Neutrophil (primary cell): ENCODE results near the gene TADA1.

Experiments used
- H3K27ac ChIP-seq: fragments of 200-600 bp; sonication (generic); 2 replicates; pipeline ENCODE4 v1.5.1; 2016; ENCODE audit warnings: mild to moderate bottlenecking, moderate library complexity
- H3K27me3 ChIP-seq: fragments of 200-600 bp; sonication (generic); 2 replicates; pipeline ENCODE4 v1.6.0; 2016; ENCODE audit warnings: mild to moderate bottlenecking
- H3K36me3 ChIP-seq: fragments of 200-600 bp; sonication (generic); 2 replicates; pipeline ENCODE4 v1.5.1; 2017
- H3K4me1 ChIP-seq, 2 experiments: fragments of 200-600 bp in 1 of 2; sonication (generic) in 1 of 2; 1 replicate in 1 of 2; 2 replicates in 1 of 2; pipeline versions ENCODE4 v1.5.1 to v1.6.1; 2013 to 2016; ENCODE audit warnings: low read depth in 1 of 2, low read length in 1 of 2, mild to moderate bottlenecking in 1 of 2, moderate library complexity in 1 of 2; ENCODE audit not compliant: control insufficient read depth in 1 of 2, insufficient read depth in 1 of 2
- H3K4me3 ChIP-seq, 2 experiments: fragments of 200-600 bp in 1 of 2; sonication (generic) in 1 of 2; 1 replicate in 1 of 2; 2 replicates in 1 of 2; pipeline ENCODE4 v1.5.1; 2013 to 2016; ENCODE audit warnings: low read depth in 1 of 2, low read length in 1 of 2, mild to moderate bottlenecking in 1 of 2, moderate library complexity in 1 of 2
- H3K9me3 ChIP-seq: fragments of 200-600 bp; sonication (generic); 2 replicates; pipeline ENCODE4 v1.5.1; 2016
- TF ChIP-seq, protein P1 (sequence below): fragments of 200-600 bp; sonication (generic); IDR thresholded peaks from 2 replicates; pipeline ENCODE4 v1.5.1; 2016; ENCODE audit warnings: antibody characterized with exemption

Gene TADA1

GRCh38 chr1:166905900-166906299 is 29.8 kb upstream of the TADA1 start:
- TF ChIP-seq, protein P1, sequence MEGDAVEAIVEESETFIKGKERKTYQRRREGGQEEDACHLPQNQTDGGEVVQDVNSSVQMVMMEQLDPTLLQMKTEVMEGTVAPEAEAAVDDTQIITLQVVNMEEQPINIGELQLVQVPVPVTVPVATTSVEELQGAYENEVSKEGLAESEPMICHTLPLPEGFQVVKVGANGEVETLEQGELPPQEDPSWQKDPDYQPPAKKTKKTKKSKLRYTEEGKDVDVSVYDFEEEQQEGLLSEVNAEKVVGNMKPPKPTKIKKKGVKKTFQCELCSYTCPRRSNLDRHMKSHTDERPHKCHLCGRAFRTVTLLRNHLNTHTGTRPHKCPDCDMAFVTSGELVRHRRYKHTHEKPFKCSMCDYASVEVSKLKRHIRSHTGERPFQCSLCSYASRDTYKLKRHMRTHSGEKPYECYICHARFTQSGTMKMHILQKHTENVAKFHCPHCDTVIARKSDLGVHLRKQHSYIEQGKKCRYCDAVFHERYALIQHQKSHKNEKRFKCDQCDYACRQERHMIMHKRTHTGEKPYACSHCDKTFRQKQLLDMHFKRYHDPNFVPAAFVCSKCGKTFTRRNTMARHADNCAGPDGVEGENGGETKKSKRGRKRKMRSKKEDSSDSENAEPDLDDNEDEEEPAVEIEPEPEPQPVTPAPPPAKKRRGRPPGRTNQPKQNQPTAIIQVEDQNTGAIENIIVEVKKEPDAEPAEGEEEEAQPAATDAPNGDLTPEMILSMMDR = no peak
- no peak overlapping the region for H3K27ac ChIP-seq

GRCh38 chr1:166905136-166905535 is 29.1 kb upstream of the TADA1 start:
- H3K27ac ChIP-seq = no peak overlapping the region
- no peaks in the 10 kb centered on the region for H3K36me3 ChIP-seq
- H3K27me3 ChIP-seq = no peaks in the 10 kb centered on the region
- peaks cover 11 to 15% of the 10 kb centered on the region in 2 experiments for H3K4me1 ChIP-seq
- no peak overlapping the region for H3K4me3 ChIP-seq
- TF ChIP-seq, protein P1 = no peak
- H3K9me3 ChIP-seq = no peaks in the 10 kb centered on the region

More at GRCh38 chr1:166905900-166906299, 29.8 kb upstream of the TADA1 start:
- no peaks in the 10 kb centered on the region for H3K27me3 ChIP-seq
- H3K36me3 ChIP-seq = no peaks in the 10 kb centered on the region
- no peak overlapping the region for H3K4me3 ChIP-seq
- peaks cover 11 to 15% of the 10 kb centered on the region in 2 experiments for H3K4me1 ChIP-seq
- H3K9me3 ChIP-seq = no peaks in the 10 kb centered on the region

GRCh38 chr1:166903232-166903631 is 27.2 kb upstream of the TADA1 start:
- Histone ChIP-seq H3K9me3 (no peaks in the 10 kb centered on the region), H3K27ac (no peak overlapping the region)
- TF ChIP-seq, protein P1 = no peak

GRCh38 chr1:166902279-166902678 is 26.2 kb upstream of the TADA1 start:
- TF ChIP-seq, protein P1 = no peak
- H3K36me3 ChIP-seq = no peaks in the 10 kb centered on the region
- no peaks in the 10 kb centered on the region for H3K9me3 ChIP-seq
- no peak overlapping the region for H3K27ac ChIP-seq
- H3K27me3 ChIP-seq = no peaks in the 10 kb centered on the region
- no peak overlapping the region for H3K4me3 ChIP-seq
- H3K4me1 ChIP-seq = peaks cover 11 to 15% of the 10 kb centered on the region in 2 experiments

More at GRCh38 chr1:166903232-166903631, 27.2 kb upstream of the TADA1 start:
- Histone ChIP-seq H3K36me3 (no peaks in the 10 kb centered on the region), H3K4me3 (no peak overlapping the region), H3K27me3 (no peaks in the 10 kb centered on the region), H3K4me1 (peaks cover 11 to 15% of the 10 kb centered on the region in 2 experiments)

GRCh38 chr1:166900987-166901386 is 24.9 kb upstream of the TADA1 start:
- Histone ChIP-seq H3K4me3 (no peak overlapping the region), H3K27ac (no peak overlapping the region)

More at GRCh38 chr1:166900987-166901386, 24.9 kb upstream of the TADA1 start:
- no peaks in the 10 kb centered on the region for H3K27me3 ChIP-seq
- no peaks in the 10 kb centered on the region for H3K9me3 ChIP-seq
- H3K4me1 ChIP-seq = peaks cover 11 to 15% of the 10 kb centered on the region in 2 experiments
- TF ChIP-seq, protein P1 = no peak
- no peaks in the 10 kb centered on the region for H3K36me3 ChIP-seq
